SH-SY5Y (cell line): ENCODE measurements around the gene OTUD7B.

Source experiments
- GATA2 ChIP-seq: IDR thresholded peaks from 2 replicates; pipeline ENCODE4 v1.6.1; 2011; ENCODE audit warnings: mild to moderate bottlenecking, low read depth, low read length
- GATA3 ChIP-seq: IDR thresholded peaks from 2 replicates; pipeline ENCODE4 v1.6.1; 2011; ENCODE audit warnings: low read depth, mild to moderate bottlenecking, low read length, moderate library complexity

DNA sequence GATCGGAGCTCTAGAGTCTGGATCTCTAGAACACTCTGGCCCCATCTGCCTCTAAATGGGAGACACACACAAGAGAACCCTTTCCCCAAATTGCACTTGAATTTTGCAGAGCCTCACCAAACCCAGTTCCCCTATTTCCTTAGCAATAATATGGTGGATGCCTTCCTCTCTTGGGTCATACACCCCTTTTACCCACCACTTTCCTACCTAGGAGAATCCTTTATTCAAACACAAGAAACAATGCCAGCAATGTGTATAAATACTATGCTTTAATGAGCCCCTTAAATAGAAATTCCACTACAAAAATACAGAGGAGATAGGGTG, 82.2 kb downstream of the OTUD7B start:
- TF ChIP-seq GATA2 (no peak), GATA3 (no peak)
